Left renal cortex interstitium (tissue), 4 donors: ENCODE measurements around the gene PPAN. TPM values are rescaled to one million over a fixed set of nuclear protein-coding genes. Genes with fewer than 3 reads are reported as not detected.

ENCODE experiments used
- polyA plus RNA-seq, 4 donors: library from polyadenylated mRNA; unstranded; fragments of 120-200 nt; gene quantifications; one replicate each; pipeline ENCODE4 v1.2.1, GENCODE V29; 2013; ENCODE audit not compliant: insufficient read length in 4 of 4

The PPAN gene
- polyA plus RNA-seq, 4 donors = 25.8 to 44.5 (median 35.7) TPM

Other genes with a start within 250 kb of the PPAN start
- gene OLFM2, start 169.8 kb upstream of the PPAN start, polyA plus RNA-seq = 10 to 100 TPM; 16.2 to 22.5 (median 21.5) TPM
- 1 to 10 TPM in 2 of 4 donors, under 1 TPM in 2; 0.78 to 1.6 (median 1.3) TPM for gene COL5A3, start 95.9 kb upstream of the PPAN start, polyA plus RNA-seq
- gene RDH8, start 92.9 kb upstream of the PPAN start, polyA plus RNA-seq = under 1 TPM in 1 of 4 donors, not detected in 3; 0.27 TPM
- gene SHFL, start 20.0 kb upstream of the PPAN start, polyA plus RNA-seq = 10 to 100 TPM; 21.2 to 34.3 (median 27.5) TPM
- gene ANGPTL6, start 3.7 kb upstream of the PPAN start, polyA plus RNA-seq = 1 to 10 TPM; 2.3 to 3.5 (median 3.2) TPM
- 10 to 100 TPM; 10.3 to 17.2 (median 14.0) TPM for gene P2RY11, start 5.3 kb downstream of the PPAN start, polyA plus RNA-seq
- gene EIF3G, start 13.5 kb downstream of the PPAN start, polyA plus RNA-seq = 100 to 1,000 TPM; 190 to 229 (median 203) TPM
- 100 to 1,000 TPM in 2 of 4 donors, 10 to 100 TPM in 2; 80.7 to 129 (median 108) TPM for gene DNMT1, start 88.6 kb downstream of the PPAN start, polyA plus RNA-seq
- gene S1PR2, start 125.0 kb downstream of the PPAN start, polyA plus RNA-seq = 10 to 100 TPM; 11.0 to 14.4 (median 13.1) TPM
- gene MRPL4, start 145.9 kb downstream of the PPAN start, polyA plus RNA-seq = 10 to 100 TPM; 31.5 to 59.7 (median 48.7) TPM
- gene ICAM1, start 164.8 kb downstream of the PPAN start, polyA plus RNA-seq = 1 to 10 TPM; 5.5 to 7.3 (median 6.4) TPM
- gene ICAM4, start 180.6 kb downstream of the PPAN start, polyA plus RNA-seq = under 1 TPM; 0.28 to 0.81 (median 0.58) TPM
- gene ICAM5, start 183.6 kb downstream of the PPAN start, polyA plus RNA-seq = under 1 TPM; 0.11 to 0.32 (median 0.23) TPM
- 10 to 100 TPM in 1 of 4 donors, 1 to 10 TPM in 3; 2.8 to 11.8 (median 6.9) TPM for gene ZGLP1, start 203.5 kb downstream of the PPAN start, polyA plus RNA-seq
- gene FDX2, start 209.7 kb downstream of the PPAN start, polyA plus RNA-seq = 10 to 100 TPM; 16.2 to 28.3 (median 21.7) TPM
- gene RAVER1, start 227.2 kb downstream of the PPAN start, polyA plus RNA-seq = 10 to 100 TPM; 22.2 to 45.2 (median 35.8) TPM
- gene ICAM3, start 233.3 kb downstream of the PPAN start, polyA plus RNA-seq = 10 to 100 TPM in 2 of 4 donors, 1 to 10 TPM in 2; 8.4 to 11.5 (median 10.4) TPM